Activated naive CD8-positive, alpha-beta T cell (primary cell): ENCODE measurements around the gene GNAQ.

Source experiments
- H3K27ac Mint-ChIP-seq: one replicate; pipeline ENCODE4 v1.8.0; 2021; ENCODE audit warnings: mixed read lengths
- H3K27me3 Mint-ChIP-seq: one replicate; pipeline ENCODE4 v1.8.0; 2021; ENCODE audit warnings: mixed read lengths
- H3K36me3 Mint-ChIP-seq: one replicate; pipeline ENCODE4 v1.8.0; 2021; ENCODE audit warnings: mixed read lengths
- H3K4me1 Mint-ChIP-seq: one replicate; pipeline ENCODE4 v1.8.0; 2021; ENCODE audit warnings: low read depth, mixed read lengths
- H3K4me3 Mint-ChIP-seq: one replicate; pipeline ENCODE4 v1.8.0; 2021; ENCODE audit warnings: mild to moderate bottlenecking, mixed read lengths
- H3K9me3 Mint-ChIP-seq: one replicate; pipeline ENCODE4 v1.8.0; 2021; ENCODE audit warnings: low read depth, mixed read lengths

The GNAQ gene

DNA sequence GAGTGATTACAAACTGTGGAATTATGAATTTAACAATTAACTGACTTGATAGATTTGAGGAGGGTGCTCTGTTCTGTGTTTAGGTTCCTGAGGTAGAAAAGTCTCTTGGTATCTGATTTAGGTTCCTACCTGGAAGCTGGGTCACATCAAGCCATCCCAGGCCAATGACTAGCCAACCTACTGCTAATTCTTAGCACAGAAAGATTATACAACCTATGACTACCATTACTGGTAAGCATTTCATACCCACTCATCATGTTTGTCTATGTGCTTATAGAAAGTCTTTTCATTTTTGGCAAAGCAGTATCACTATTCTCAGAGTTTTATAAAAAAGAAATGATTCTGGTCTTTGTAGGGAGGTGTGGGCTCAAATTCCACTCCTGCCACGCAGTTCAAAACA, 49.7 kb downstream of the GNAQ start:
- Mint-ChIP-seq H3K4me3 (peak overlapping the region; percentile 48), H3K27me3 (no peaks in the 10 kb centered on the region), H3K9me3 (no peaks in the 10 kb centered on the region), H3K36me3 (no peaks in the 10 kb centered on the region), H3K4me1 (peaks cover 80% of the 10 kb centered on the region), H3K27ac (peak overlapping the region; percentile 42)

DNA sequence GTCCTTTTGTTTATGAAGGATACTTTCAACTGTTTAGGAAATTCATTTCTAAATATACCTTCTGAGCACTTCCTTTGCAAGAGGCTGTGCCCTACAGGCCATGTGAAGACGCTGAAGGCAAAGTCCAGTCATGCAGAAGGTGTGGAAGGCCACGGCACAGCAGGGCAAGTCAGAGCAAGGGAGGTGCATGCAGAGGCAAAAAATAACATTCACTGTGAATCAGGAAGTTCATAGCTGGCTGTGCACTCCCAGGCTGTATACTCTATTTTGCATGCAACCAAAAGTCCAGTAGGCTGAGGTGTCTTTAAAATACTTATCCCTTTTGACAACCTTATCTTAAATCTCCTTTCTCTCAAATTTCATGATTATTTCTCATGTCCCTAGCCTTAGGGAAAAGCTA, 50.3 kb downstream of the GNAQ start:
- Mint-ChIP-seq H3K4me3 (peak overlapping the region; percentile 48), H3K36me3 (no peaks in the 10 kb centered on the region), H3K9me3 (no peaks in the 10 kb centered on the region), H3K27me3 (no peaks in the 10 kb centered on the region), H3K4me1 (peaks cover 82% of the 10 kb centered on the region), H3K27ac (peak overlapping the region; percentile 41)

DNA sequence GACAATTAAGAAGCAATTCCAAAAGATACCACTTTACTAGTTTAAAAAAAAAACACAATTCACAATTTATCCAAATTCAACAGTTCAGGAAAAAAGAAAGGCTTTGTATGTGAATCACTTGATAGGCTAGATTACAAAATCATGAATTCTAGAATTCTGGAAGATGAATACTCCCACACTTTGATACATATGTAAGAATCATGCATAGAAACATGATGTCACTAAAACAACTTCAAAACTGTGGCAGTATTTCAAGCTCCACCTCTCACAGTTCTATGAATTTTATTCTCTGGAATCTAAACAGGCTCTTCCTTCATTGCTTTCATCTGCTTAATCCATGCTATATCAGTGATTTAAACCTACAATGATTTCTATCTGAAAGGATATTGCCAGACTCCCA, 51.0 kb downstream of the GNAQ start:
- H3K4me3 Mint-ChIP-seq: peak overlapping the region; percentile 36
- no peaks in the 10 kb centered on the region for H3K27me3 Mint-ChIP-seq
- peaks cover 76% of the 10 kb centered on the region for H3K4me1 Mint-ChIP-seq
- H3K27ac Mint-ChIP-seq: peak overlapping the region; percentile 56
- no peaks in the 10 kb centered on the region for H3K36me3 Mint-ChIP-seq
- H3K9me3 Mint-ChIP-seq: no peaks in the 10 kb centered on the region

DNA sequence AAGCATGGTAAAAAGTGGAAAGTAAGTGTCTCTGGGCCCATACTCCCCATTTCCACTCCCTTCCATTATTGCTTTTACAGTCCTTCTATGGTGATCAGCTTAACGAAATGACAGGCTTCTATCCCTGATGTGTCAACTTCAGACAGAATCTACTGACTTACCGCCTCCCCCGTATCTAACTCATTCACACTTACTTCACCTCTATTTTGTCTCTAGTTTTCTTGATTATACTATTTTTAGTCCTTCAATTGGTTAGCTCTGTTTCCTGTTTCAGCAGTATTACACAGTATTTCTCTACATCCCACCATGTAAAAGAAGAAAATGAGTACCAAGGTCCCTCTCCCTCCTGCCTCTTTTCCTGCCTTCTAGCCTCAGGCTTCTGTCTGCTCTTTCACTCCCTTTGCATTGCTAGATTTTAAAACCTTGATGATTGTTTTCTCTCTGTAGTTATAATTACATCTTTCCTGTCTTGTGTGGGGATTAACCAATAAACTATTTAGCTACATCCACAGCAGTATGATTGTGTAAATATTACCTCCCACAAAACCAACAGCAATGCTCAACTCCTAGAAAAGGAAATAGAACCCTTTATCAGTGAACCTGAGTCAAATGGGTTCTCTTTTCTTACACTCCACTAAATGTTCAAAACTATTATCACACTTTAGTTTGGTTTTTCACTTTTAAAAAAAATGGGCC, 53.4 kb downstream of the GNAQ start:
- Mint-ChIP-seq H3K4me1 (peaks cover 71% of the 10 kb centered on the region), H3K27ac (peak overlapping the region; percentile 90), H3K4me3 (peak overlapping the region; percentile 28), H3K36me3 (no peaks in the 10 kb centered on the region), H3K9me3 (no peaks in the 10 kb centered on the region), H3K27me3 (no peaks in the 10 kb centered on the region)

DNA sequence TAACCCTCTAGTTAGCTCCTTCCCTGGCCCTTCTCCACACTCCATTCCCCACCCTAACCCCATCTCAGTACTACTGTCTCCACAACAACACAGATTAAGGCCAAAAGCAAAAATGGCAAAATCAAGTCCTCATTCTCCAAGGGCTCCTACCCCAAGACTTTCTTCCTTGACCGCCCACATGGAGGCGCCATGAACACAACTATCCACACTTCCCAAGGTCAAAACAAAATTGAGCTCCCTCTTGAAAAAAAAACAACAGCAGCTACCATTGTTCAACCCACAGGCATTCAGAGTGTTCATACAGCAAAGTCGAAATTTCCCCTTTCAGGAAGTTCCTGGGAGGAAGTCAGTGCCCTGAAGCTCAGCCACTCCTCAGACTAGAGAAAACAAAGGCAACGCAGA, 54.4 kb downstream of the GNAQ start:
- Mint-ChIP-seq H3K27me3 (no peaks in the 10 kb centered on the region), H3K27ac (peak overlapping the region; percentile 90), H3K4me1 (peaks cover 64% of the 10 kb centered on the region), H3K36me3 (no peaks in the 10 kb centered on the region), H3K4me3 (peak overlapping the region; percentile 15), H3K9me3 (no peaks in the 10 kb centered on the region)

DNA sequence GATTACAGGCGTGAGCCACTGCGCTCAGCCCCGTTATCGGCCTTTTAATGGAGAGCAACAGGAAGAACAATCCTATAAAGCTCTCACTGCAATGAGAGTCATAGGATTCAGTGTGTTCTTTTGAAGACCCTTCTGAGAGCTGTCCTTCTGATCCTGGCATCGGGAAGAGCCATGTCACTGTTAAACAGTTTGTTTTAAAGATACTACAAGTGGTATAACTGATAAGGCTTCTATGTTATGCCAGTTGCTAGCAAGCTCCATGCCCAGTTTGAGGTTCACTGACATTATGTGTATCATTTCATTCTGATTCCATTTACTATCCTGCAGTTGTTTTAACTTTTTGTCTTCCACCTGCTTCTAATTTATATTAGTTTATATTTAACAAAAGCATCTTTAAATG, 55.8 kb downstream of the GNAQ start:
- Mint-ChIP-seq H3K4me3 (no peak overlapping the region), H3K36me3 (no peaks in the 10 kb centered on the region), H3K27me3 (no peaks in the 10 kb centered on the region), H3K4me1 (peaks cover 58% of the 10 kb centered on the region), H3K27ac (no peak overlapping the region), H3K9me3 (no peaks in the 10 kb centered on the region)

DNA sequence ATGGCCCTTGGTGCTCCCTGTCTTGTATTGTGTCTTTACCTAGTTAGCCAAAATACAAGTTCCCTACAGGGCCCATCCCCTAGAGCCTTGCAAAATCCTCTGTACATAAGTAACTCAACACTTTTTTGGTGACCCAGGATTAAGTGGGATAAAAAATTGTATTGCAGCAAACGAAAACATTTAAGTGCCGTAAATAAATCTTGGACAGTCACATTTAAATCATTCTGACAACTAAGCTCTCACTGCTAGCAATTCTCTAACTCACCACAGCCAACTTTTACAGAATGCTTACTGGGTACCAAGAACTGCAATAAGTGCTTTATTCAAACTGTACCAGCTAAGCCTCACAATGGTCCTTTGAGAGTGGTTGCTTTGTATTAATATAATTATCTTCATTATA, 56.6 kb downstream of the GNAQ start:
- Mint-ChIP-seq H3K4me1 (peaks cover 58% of the 10 kb centered on the region), H3K36me3 (peaks cover 3% of the 10 kb centered on the region), H3K27me3 (no peaks in the 10 kb centered on the region), H3K4me3 (no peak overlapping the region), H3K27ac (no peak overlapping the region), H3K9me3 (no peaks in the 10 kb centered on the region)

DNA sequence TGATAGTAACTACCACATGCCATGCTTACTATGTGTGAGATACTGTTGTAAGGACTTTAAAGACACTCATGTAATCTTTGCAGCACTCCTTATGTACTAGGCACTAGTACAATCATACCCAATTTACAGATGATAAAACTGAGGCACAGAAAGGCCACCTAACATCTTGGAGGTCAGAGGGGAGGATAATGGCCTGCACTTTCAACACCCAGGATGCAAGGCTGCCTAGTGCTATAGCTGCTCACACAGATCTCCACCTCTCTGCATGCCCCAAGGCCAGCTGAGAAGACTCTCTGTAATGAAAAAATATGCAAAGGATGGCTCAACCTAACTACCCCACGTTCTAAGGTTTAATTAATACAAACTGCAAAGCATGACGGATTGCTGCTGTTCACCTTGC, 57.2 kb downstream of the GNAQ start:
- H3K27ac Mint-ChIP-seq: peak overlapping the region; percentile 25
- no peak overlapping the region for H3K4me3 Mint-ChIP-seq
- H3K27me3 Mint-ChIP-seq: no peaks in the 10 kb centered on the region
- H3K36me3 Mint-ChIP-seq: peaks cover 3% of the 10 kb centered on the region
- H3K4me1 Mint-ChIP-seq: peaks cover 54% of the 10 kb centered on the region
- H3K9me3 Mint-ChIP-seq: no peaks in the 10 kb centered on the region

DNA sequence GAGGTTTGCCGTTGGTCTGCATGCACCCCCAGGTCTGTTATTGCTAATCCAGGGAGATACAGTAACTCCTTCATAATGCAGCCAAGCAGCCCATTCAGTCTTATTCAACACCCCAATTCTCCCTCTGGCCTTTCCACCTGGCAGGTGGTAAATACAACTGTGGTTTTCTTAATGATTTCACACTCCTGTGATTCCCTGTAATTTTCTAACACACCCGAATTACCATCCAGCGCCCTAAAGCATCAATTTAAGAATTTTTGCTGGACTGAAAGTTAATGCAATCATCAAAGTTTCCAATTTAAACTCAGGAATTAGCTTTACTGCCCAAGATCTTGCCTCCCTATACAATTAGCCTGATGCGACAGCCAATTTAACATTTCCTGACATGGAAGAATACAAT, 62.5 kb downstream of the GNAQ start:
- Mint-ChIP-seq H3K4me1 (peaks cover 55% of the 10 kb centered on the region), H3K9me3 (no peaks in the 10 kb centered on the region), H3K27me3 (no peaks in the 10 kb centered on the region), H3K4me3 (no peak overlapping the region), H3K36me3 (peaks cover 11% of the 10 kb centered on the region), H3K27ac (no peak overlapping the region)

DNA sequence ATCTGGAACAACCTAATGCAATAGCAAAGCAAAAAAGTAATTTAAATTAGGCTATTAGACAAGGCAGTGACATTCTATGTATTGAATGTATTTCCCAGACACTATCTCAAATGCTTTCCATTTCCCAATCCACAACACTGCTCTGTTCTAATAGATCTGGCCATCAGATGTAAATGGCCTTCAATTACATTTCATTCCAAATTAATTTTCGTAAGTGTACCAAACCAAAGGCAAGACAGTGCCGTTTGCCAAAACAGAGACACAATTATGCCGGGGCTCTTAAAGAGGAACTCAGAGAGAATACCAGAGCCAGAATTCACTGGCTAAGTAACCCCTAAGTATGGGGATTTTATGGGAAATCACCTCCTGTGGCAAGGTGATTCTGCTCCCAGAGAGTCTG, 63.1 kb downstream of the GNAQ start:
- Mint-ChIP-seq H3K27me3 (no peaks in the 10 kb centered on the region), H3K9me3 (no peaks in the 10 kb centered on the region), H3K4me3 (no peak overlapping the region), H3K27ac (no peak overlapping the region), H3K36me3 (peaks cover 11% of the 10 kb centered on the region), H3K4me1 (peaks cover 57% of the 10 kb centered on the region)

DNA sequence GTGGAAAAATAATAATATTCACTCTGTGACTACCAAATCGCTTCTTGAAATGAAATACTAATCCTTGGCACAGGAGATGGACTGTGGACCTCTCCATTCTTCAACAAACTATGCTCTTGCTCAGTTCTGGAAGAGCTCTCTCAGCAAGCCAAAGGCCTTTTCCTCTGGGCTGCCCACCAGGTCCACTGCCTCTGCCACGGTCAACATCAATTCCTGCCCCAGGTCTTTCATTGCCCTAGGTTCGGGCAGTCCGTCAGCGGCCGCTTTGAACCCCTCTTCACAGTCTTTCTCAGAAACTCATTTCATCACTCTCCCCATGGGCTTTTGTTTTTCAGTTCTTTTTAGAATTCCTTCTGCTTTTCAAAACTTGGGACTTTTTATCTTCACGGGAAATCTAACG, 64.9 kb downstream of the GNAQ start:
- H3K27me3 Mint-ChIP-seq: no peaks in the 10 kb centered on the region
- H3K4me3 Mint-ChIP-seq: no peak overlapping the region
- H3K36me3 Mint-ChIP-seq: peaks cover 14% of the 10 kb centered on the region
- H3K27ac Mint-ChIP-seq: no peak overlapping the region
- no peaks in the 10 kb centered on the region for H3K9me3 Mint-ChIP-seq
- H3K4me1 Mint-ChIP-seq: peaks cover 66% of the 10 kb centered on the region

DNA sequence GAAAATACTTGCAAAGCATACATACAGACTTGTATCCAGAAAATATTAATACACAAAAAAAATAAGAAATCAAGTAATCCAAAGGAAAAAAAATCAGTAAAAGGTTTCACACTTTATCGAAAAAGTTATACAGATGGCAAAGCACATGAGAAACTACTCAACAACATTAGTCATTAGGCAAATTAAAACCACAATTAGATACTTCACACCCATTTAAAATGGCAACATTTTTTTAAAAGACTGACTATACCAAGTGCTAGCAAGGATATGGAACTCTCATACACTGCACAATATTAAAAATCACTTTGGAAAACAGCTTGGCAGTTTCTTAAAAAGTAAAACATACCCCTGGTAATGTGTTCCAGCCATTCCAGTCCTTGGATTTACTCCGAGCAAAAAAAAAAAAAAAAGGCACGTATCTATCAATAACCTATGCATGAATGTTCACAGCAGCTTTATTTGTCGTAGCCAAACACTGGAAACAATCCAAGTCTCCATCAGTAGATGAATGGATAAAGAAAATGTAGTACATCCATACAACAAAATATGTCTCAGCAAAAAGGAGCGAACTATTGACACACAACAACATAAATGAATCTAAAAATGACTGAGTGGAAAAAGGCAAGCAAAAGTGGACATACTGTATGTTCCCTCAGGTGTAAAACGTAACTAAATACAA, 66.0 kb downstream of the GNAQ start:
- Mint-ChIP-seq H3K36me3 (peaks cover 17% of the 10 kb centered on the region), H3K9me3 (no peaks in the 10 kb centered on the region), H3K4me1 (peaks cover 64% of the 10 kb centered on the region), H3K27ac (no peak overlapping the region), H3K27me3 (no peaks in the 10 kb centered on the region), H3K4me3 (no peak overlapping the region)

DNA sequence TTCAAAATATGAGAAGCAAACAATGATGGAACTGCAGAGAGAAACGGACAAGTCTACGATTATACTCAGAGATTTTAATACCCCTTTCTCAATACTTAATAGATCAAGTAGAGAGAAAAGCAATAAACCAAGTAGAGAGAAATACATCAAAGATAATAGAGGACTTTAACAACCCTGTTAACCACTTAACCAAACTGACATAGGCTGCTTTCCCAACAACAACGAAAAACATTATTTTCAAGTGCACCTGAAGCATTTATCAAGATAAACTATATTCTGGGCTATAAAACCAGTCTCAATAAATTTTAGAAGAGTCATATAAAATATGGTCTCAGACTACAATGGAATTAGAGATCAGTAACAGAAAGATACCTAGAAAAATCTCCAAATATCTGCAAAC, 67.4 kb downstream of the GNAQ start:
- Mint-ChIP-seq H3K4me3 (no peak overlapping the region), H3K27ac (no peak overlapping the region), H3K27me3 (no peaks in the 10 kb centered on the region), H3K36me3 (peaks cover 15% of the 10 kb centered on the region), H3K9me3 (no peaks in the 10 kb centered on the region), H3K4me1 (peaks cover 60% of the 10 kb centered on the region)

DNA sequence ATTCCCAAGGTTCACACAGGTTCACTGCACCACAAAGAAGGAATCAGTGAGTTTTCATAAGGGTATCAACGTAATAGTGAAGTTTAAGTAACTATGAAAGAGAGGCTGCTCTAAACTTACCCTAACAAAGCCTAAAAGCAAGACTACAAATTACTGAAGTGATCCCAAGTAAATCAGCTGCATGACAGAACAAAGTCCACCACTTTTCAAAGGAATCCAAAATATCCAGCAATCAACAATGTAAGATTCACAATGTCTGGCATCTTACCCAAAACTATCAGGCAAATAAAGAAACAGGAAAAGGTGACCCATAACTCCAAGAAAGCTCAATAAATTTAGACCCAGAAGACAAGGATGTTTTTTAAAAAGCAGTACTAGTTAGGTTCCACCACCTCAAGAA, 70.1 kb downstream of the GNAQ start:
- Mint-ChIP-seq H3K4me3 (no peak overlapping the region), H3K27ac (no peak overlapping the region), H3K36me3 (peaks cover 7% of the 10 kb centered on the region), H3K4me1 (peaks cover 70% of the 10 kb centered on the region), H3K9me3 (no peaks in the 10 kb centered on the region), H3K27me3 (no peaks in the 10 kb centered on the region)

DNA sequence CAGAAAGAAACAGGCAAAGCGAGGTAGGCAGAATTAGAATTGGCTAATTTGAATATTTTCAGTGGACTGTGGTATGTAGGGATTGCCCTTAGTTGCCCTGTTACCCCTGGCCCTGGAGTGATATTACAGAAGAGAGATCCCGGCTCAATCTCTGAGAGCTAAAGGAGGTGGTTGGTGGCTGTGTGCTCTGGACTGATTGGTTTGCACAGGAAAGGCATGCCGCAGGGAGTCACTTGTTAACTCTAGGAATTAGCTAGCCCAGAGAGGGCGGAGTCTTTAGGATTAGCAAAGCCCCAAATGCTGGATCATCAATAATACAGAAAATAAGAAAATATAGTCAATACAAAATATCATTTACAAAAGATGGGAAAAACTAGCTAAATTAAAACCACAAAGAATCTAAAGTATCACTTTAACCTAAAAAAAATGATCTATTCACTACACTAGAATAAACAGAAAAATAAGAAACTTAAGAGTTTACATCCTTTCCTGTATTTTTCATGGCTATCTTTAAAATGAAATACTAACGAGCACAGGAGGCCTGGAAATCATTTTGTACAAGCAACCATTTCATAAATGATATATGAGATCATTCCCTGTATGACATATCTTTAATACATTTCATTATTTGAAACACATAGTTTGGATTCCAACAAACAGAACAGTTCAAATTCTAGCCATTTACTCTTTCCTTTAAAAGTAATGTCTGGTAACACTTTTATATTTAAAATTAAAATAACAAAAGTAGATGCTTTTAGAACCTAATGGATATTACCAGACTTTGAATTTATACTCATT, 71.1 kb downstream of the GNAQ start:
- Mint-ChIP-seq H3K27me3 (no peaks in the 10 kb centered on the region), H3K4me1 (peaks cover 62% of the 10 kb centered on the region), H3K9me3 (no peaks in the 10 kb centered on the region), H3K27ac (no peak overlapping the region), H3K4me3 (no peak overlapping the region), H3K36me3 (peaks cover 7% of the 10 kb centered on the region)
